Aorta (tissue), 5 donors: ENCODE measurements around the gene GZF1. TPM values are rescaled to one million over a fixed set of nuclear protein-coding genes. Genes with fewer than 3 reads are reported as not detected.
A peak's percentile ranks its signal among the peaks of the same experiment; 100 is the strongest.

Source experiments
- ATAC-seq: fragments of 200-7000 bp; cut with Tn5 transposase; one replicate; pipeline ENCODE4 v1.9.1; 2022; ENCODE audit warnings: moderate library complexity; ENCODE audit not compliant: low FRiP score
- DNase-seq, 2 donors: peaks; one replicate each; pipeline ENCODE4 v3.0.0-alpha.2; 2020
- H3K27ac ChIP-seq, 2 donors: one replicate each; pipeline ENCODE4 v1.5.1; 2013; ENCODE audit warnings: low read length in 2 of 2, mild to moderate bottlenecking in 2 of 2, moderate library complexity in 2 of 2, control low read depth in 1 of 2, inconsistent platforms in 1 of 2, low read depth in 1 of 2
- H3K27me3 ChIP-seq, 2 donors: one replicate each; pipeline ENCODE4 v1.6.1; 2013; ENCODE audit warnings: control low read depth in 1 of 2, low read length in 1 of 2, mild to moderate bottlenecking in 1 of 2, moderate library complexity in 1 of 2; ENCODE audit not compliant: insufficient read depth in 2 of 2, control insufficient read depth in 1 of 2
- H3K36me3 ChIP-seq, 2 donors: one replicate each; pipeline ENCODE4 v1.6.1; 2013; ENCODE audit warnings: control low read depth in 1 of 2, low read length in 1 of 2, mild to moderate bottlenecking in 1 of 2; ENCODE audit not compliant: insufficient read depth in 2 of 2, control insufficient read depth in 1 of 2
- H3K4me1 ChIP-seq, 2 donors: one replicate each; pipeline ENCODE4 v1.6.1; 2013; ENCODE audit warnings: low read length in 2 of 2, control low read depth in 1 of 2, mild to moderate bottlenecking in 1 of 2, moderate library complexity in 1 of 2; ENCODE audit not compliant: insufficient read depth in 2 of 2, control insufficient read depth in 1 of 2
- H3K4me3 ChIP-seq, 2 donors: one replicate each; pipeline ENCODE4 v1.5.1; 2013; ENCODE audit warnings: low read length in 2 of 2, control low read depth in 1 of 2, mild to moderate bottlenecking in 1 of 2
- H3K9me3 ChIP-seq: one replicate; pipeline ENCODE4 v1.6.1; 2013; ENCODE audit warnings: mild to moderate bottlenecking, low read length; ENCODE audit not compliant: control insufficient read depth
- WGBS, 2 donors: extraction: QIAGEN DNeasy Blood & Tissue Kit; methylation state at CpG; one replicate each; pipeline ENCODE4 v1.1.7; 2013; 5-methylcytosine and 5-hydroxymethylcytosine counted together
- intact Hi-C, 2 donors: fragments of 100-400 bp; cut with DNase I; formaldehyde crosslinking; loops; one replicate each; pipeline versions ENCODE4 v1.14.2 to v1.15.0; 2022
- polyA plus RNA-seq, 2 donors: library from polyadenylated mRNA; stranded (reverse); fragments of 200-250 nt; gene quantifications; one replicate each; pipeline ENCODE4 v1.2.3, GENCODE V29; 2013
- total RNA-seq, 2 donors: library from RNA; stranded (reverse); fragmentation: NEBNext Ultra II Directional; extraction: Animal tissue kit (Norgen Biotek cat#: 25700); gene quantifications; one replicate each; pipeline ENCODE4 v1.2.1, GENCODE V29; 2021
- donor health status: healthy with polysubstance abuse.
- donor health status: Bipolar disorder and iron deficiency.
- donor health status: DM: no; HTN: no; CAD: no.
- donor health status: DM: no; HTN: no; CAD: no.
- donor health status: DM: yes; HTN: yes; CAD: no.

Gene GZF1
- total and polyA plus RNA-seq, 4 donors: 6.0 to 19.5 (median 10.9) TPM

DNA sequence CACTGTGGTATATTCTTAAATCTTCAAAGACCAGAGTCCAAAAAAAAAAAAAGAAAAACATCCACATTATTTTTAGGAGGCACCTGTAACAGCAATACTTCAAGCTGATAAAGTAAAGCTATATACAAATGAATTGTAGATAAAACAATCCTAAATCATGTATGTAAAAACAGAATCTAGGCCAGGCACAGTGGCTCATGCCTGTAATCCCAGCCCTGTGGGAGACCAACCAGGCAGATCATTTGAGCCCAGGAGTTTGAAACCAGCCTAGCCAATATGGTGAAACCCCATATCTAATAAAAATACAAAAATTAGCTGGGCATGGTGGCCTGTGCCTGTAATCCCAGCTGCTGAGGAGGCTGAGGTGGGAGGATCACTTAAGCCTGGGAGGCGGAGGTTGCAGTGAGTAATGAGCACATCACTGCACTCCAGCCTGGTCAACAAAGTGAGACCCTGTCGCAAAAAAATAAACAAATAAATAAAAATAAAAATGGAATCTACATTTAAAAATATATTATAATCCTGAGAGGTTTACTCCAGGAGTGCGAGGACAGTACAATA lies 52.0 kb downstream of the GZF1 start:
- Histone ChIP-seq H3K27ac (no peak overlapping the region), H3K27me3 (no peaks in the 10 kb centered on the region), H3K4me1 (no peaks in the 10 kb centered on the region), H3K4me3 (no peak overlapping the region), H3K36me3 (no peaks in the 10 kb centered on the region), H3K9me3 (no peaks in the 10 kb centered on the region)
- ATAC-seq (no peak), DNase-seq (no peak)
- intact Hi-C loops: loop anchor here in 1 of 2 donors (5.0 kb wide), 1 partner anchor 37 kb away; no protein-coding TSS in a partner anchor
- 97% methylated on average over 3 of the region's 3 CpGs for whole genome bisulfite sequencing, 2 donors

- intact Hi-C loops: loop anchor here in 1 of 2 donors (5.0 kb wide), 1 partner anchor 37 kb away; no protein-coding TSS in a partner anchor
- peaks cover 0 to under 1% of the 10 kb centered on the region in 2 donors for H3K4me1 ChIP-seq
- WGBS, 2 donors: 82 to 84% methylated on average over 1 of the region's 1 CpG
These were observed 52.7 kb downstream of the GZF1 start for GRCh38 chr20:23414526-23415188.

DNA sequence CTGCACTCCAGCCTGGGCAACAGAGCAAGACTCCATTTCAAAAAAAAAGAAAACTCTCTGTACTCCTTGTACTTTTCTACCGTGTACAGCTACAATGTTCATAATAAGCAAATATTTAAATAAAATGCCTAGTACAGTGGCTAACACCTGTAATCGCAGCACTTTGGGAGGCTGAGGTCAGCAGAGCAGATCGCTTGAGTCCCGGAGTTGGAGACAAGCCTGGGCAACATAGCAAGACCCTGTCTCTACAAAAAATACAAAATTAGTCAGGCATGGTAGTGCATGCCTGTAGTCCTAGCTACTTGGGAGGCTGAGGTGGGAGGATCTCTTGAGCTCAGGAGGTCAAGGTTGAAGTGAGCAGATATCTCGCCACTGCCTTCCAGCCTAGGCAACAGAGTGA lies 53.6 kb downstream of the GZF1 start:
- intact Hi-C loops: no loop called here
- no peaks in the 10 kb centered on the region for H3K36me3 ChIP-seq
- ATAC-seq: no peak
- H3K27ac ChIP-seq: no peak overlapping the region
- 91 to 93% methylated on average over 5 of the region's 5 CpGs for WGBS, 2 donors
- H3K4me3 ChIP-seq: no peak overlapping the region
- H3K4me1 ChIP-seq: peaks cover 0 to 3% of the 10 kb centered on the region in 2 donors
- no peaks in the 10 kb centered on the region for H3K9me3 ChIP-seq
- DNase-seq: no peak
- H3K27me3 ChIP-seq: no peaks in the 10 kb centered on the region

More at GRCh38 chr20:23414526-23415188, 52.7 kb downstream of the GZF1 start:
- no peak overlapping the region for H3K27ac ChIP-seq
- no peaks in the 10 kb centered on the region for H3K9me3 ChIP-seq
- ATAC-seq (no peak), DNase-seq (no peak)
- H3K36me3 ChIP-seq: no peaks in the 10 kb centered on the region
- no peak overlapping the region for H3K4me3 ChIP-seq
- H3K27me3 ChIP-seq: no peaks in the 10 kb centered on the region

DNA sequence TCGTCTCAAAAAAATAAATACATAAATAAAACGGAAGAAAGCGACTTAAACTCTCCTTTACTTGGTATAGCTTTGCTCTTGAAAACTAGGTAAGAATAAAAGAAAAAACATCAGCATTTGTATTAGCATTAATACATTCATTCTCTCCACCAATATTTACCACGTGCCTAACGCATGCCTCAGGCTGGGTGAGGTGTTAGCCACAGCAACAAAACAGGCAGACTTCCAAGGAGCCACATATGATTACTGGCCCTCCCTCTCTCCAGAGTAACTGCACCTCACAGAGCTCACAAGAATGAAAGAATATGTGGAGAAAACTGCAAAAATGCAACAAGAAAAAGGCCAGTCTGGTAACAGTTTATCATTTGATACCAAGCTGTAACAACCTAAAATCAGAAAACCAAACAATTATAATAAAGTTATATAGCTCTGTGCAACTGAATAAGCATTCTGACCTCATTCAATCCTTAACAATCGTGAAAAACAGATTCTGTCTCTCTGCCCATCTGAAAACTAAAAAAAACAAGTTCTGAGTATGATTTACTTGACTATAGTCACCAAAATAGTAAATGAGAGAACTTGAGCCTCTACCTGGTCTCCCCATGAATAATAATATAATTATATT lies 54.1 kb downstream of the GZF1 start:
- 73 to 74% methylated on average over 6 of the region's 6 CpGs for WGBS, 2 donors
- H3K4me1 ChIP-seq: peaks cover 0 to 3% of the 10 kb centered on the region in 2 donors
- ATAC-seq (no peak), DNase-seq (no peak)
- H3K27me3 ChIP-seq: no peaks in the 10 kb centered on the region
- no peaks in the 10 kb centered on the region for H3K36me3 ChIP-seq
- no peaks in the 10 kb centered on the region for H3K9me3 ChIP-seq
- H3K4me3 ChIP-seq: no peak overlapping the region
- intact Hi-C loops: no loop called here
- no peak overlapping the region for H3K27ac ChIP-seq

- H3K27me3 ChIP-seq: no peaks in the 10 kb centered on the region
- DNase-seq (no peak), ATAC-seq (no peak)
- intact Hi-C loops: no loop called here
- H3K4me1 ChIP-seq: peaks cover 0 to 3% of the 10 kb centered on the region in 2 donors
- no peaks in the 10 kb centered on the region for H3K36me3 ChIP-seq
- no peak overlapping the region for H3K4me3 ChIP-seq
- no peak overlapping the region for H3K27ac ChIP-seq
- H3K9me3 ChIP-seq: no peaks in the 10 kb centered on the region
These were observed 55.9 kb downstream of the GZF1 start for GRCh38 chr20:23417861-23418260.

GRCh38 chr20:23419657-23419994 lies 57.6 kb downstream of the GZF1 start:
- Histone ChIP-seq H3K4me1 (peaks cover 0 to 3% of the 10 kb centered on the region in 2 donors), H3K27ac (no peak overlapping the region), H3K36me3 (no peaks in the 10 kb centered on the region), H3K27me3 (no peaks in the 10 kb centered on the region), H3K4me3 (peak overlapping the region; percentile 81 to 83), H3K9me3 (no peaks in the 10 kb centered on the region)
- no peak for DNase-seq
- intact Hi-C loops: no loop called here
- WGBS, 2 donors: 30 to 35% methylated on average over 5 of the region's 5 CpGs
- no peak for ATAC-seq

DNA sequence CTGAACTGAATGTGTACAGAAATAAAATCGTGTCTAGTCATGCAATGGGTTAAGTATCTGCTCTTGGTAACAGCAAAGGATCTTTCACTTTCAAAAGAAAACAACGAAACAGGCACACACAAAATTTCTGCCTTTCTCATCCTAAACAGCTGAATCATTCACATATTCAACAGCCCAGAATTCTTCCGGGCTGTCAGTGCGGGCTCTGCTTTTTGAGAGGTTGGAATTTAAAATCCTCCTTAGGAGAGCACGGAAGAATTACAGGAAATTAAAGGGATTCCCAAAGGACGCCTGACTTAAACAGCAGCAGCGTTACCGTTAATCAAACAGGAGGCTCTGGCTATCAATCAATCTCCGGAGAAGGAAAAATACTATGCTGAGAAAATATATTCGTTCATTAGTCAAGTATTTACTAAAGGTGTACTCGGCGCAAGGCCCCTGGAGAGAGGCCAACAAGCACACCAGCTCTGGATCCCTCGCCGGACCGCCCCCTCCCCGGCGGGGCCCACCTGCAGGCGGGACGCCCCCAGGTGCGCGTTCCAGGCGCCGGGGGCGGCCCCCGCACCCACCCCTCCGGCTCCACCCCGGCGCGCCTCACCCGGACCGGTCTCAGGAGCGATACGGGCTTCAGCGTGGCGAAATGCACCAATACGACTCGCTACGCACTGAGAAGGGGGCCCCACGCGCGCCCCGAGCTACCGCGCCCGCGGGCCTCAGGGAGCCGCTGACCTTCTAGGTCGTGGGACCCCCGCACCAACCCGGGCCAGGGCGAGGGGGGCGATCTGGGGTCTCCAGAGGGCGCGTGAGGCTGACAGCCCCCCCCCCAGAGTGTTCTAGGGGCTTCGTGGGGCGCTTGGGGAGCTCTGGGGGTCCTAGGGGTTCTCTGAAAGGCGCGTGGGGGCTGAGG lies 58.3 kb downstream of the GZF1 start:
- H3K27ac ChIP-seq: peak overlapping the region; percentile 49 to 61
- WGBS, 2 donors: 1% methylated on average over 54 to 58 of the region's 58 CpGs
- H3K4me1 ChIP-seq: peaks cover 0 to 3% of the 10 kb centered on the region in 2 donors
- H3K36me3 ChIP-seq: no peaks in the 10 kb centered on the region
- ATAC-seq (peak; percentile 66), DNase-seq (peak; percentile 65 to 83)
- no peaks in the 10 kb centered on the region for H3K27me3 ChIP-seq
- intact Hi-C loops: loop anchor here in 1 of 2 donors (5.0 to 10.0 kb wide), 2 partner anchors 58 to 205 kb away; partner anchors contain the start of gene GZF1
- peak overlapping the region; percentile 81 to 83 for H3K4me3 ChIP-seq
- H3K9me3 ChIP-seq: no peaks in the 10 kb centered on the region
